Muscle layer of duodenum (tissue), 2 donors: ENCODE measurements around the gene ELMO3.

Source experiments
- H3K27ac ChIP-seq: one replicate; pipeline ENCODE4 v1.7.0; 2013; ENCODE audit warnings: mild to moderate bottlenecking, low read length
- H3K27me3 ChIP-seq: one replicate; pipeline ENCODE4 v1.7.0; 2013; ENCODE audit warnings: low read depth, mild to moderate bottlenecking, control low read depth, low read length
- H3K36me3 ChIP-seq, 2 donors: one replicate each; pipeline ENCODE4 v1.7.0; 2013; ENCODE audit warnings: low read length in 2 of 2, control low read depth in 1 of 2, mild to moderate bottlenecking in 1 of 2; ENCODE audit not compliant: insufficient read depth in 2 of 2, control insufficient read depth in 1 of 2
- H3K4me1 ChIP-seq, 2 donors: one replicate each; pipeline ENCODE4 v1.7.0; 2013; ENCODE audit warnings: low read length in 2 of 2, mild to moderate bottlenecking in 2 of 2, control low read depth in 1 of 2, moderate library complexity in 1 of 2; ENCODE audit not compliant: insufficient read depth in 2 of 2, control insufficient read depth in 1 of 2
- H3K4me3 ChIP-seq, 2 donors: one replicate each; pipeline ENCODE4 v1.7.0; 2013; ENCODE audit warnings: low read length in 2 of 2, low read depth in 1 of 2, mild to moderate bottlenecking in 1 of 2
- H3K9me3 ChIP-seq, 2 donors: one replicate each; pipeline ENCODE4 v1.7.0; 2013; ENCODE audit warnings: low read length in 2 of 2, control low read depth in 1 of 2, mild to moderate bottlenecking in 1 of 2; ENCODE audit not compliant: control insufficient read depth in 1 of 2
- donor health status: healthy.

Gene ELMO3

GRCh38 chr16:67204076-67204475, 5.1 kb downstream of the ELMO3 start:
- no peak overlapping the region for H3K4me3 ChIP-seq
- no peaks in the 10 kb centered on the region for H3K27me3 ChIP-seq
- H3K27ac ChIP-seq, result no peak overlapping the region
- H3K4me1 ChIP-seq, result peaks cover 0 to 2% of the 10 kb centered on the region in 2 donors
- peaks cover 0 to 9% of the 10 kb centered on the region in 2 donors for H3K36me3 ChIP-seq
- H3K9me3 ChIP-seq, result no peaks in the 10 kb centered on the region

GRCh38 chr16:67206129-67206837, 7.4 kb downstream of the ELMO3 start:
- H3K4me3 ChIP-seq, result no peak overlapping the region
- no peaks in the 10 kb centered on the region for H3K27me3 ChIP-seq
- H3K36me3 ChIP-seq, result peaks cover 4 to 9% of the 10 kb centered on the region in 2 donors
- no peaks in the 10 kb centered on the region for H3K4me1 ChIP-seq
- H3K9me3 ChIP-seq, result no peaks in the 10 kb centered on the region
- no peak overlapping the region for H3K27ac ChIP-seq

- no peak overlapping the region for H3K27ac ChIP-seq
- H3K36me3 ChIP-seq, result peaks cover 4 to 9% of the 10 kb centered on the region in 2 donors
- H3K4me3 ChIP-seq, result no peak overlapping the region
Observed at GRCh38 chr16:67206838-67207248, 7.9 kb downstream of the ELMO3 start.

GRCh38 chr16:67207249-67208091, 8.5 kb downstream of the ELMO3 start:
- no peak overlapping the region for H3K27ac ChIP-seq
- H3K9me3 ChIP-seq, result no peaks in the 10 kb centered on the region
- H3K4me1 ChIP-seq, result no peaks in the 10 kb centered on the region
- H3K27me3 ChIP-seq, result no peaks in the 10 kb centered on the region
- no peak overlapping the region for H3K4me3 ChIP-seq
- H3K36me3 ChIP-seq, result peaks cover 4% of the 10 kb centered on the region in 2 donors

More at GRCh38 chr16:67206838-67207248, 7.9 kb downstream of the ELMO3 start:
- Histone ChIP-seq H3K9me3 (no peaks in the 10 kb centered on the region), H3K4me1 (no peaks in the 10 kb centered on the region), H3K27me3 (no peaks in the 10 kb centered on the region)

- Histone ChIP-seq H3K36me3 (peaks cover 0 to 4% of the 10 kb centered on the region in 2 donors), H3K4me1 (no peaks in the 10 kb centered on the region), H3K4me3 (no peak overlapping the region), H3K27ac (no peak overlapping the region), H3K9me3 (no peaks in the 10 kb centered on the region), H3K27me3 (no peaks in the 10 kb centered on the region)
Observed at GRCh38 chr16:67208154-67208896, 9.4 kb downstream of the ELMO3 start.

- Histone ChIP-seq H3K9me3 (no peaks in the 10 kb centered on the region), H3K27me3 (no peaks in the 10 kb centered on the region), H3K27ac (no peak overlapping the region), H3K4me1 (no peaks in the 10 kb centered on the region), H3K4me3 (no peak overlapping the region), H3K36me3 (peaks cover 0 to 4% of the 10 kb centered on the region in 2 donors)
Observed at GRCh38 chr16:67209565-67209964, 10.6 kb downstream of the ELMO3 start.

GRCh38 chr16:67210069-67210937, 11.4 kb downstream of the ELMO3 start:
- Histone ChIP-seq H3K4me1 (no peaks in the 10 kb centered on the region), H3K27me3 (no peaks in the 10 kb centered on the region), H3K4me3 (no peak overlapping the region), H3K36me3 (peaks cover 0 to 4% of the 10 kb centered on the region in 2 donors), H3K27ac (no peak overlapping the region), H3K9me3 (no peaks in the 10 kb centered on the region)

- Histone ChIP-seq H3K27ac (no peak overlapping the region), H3K9me3 (no peaks in the 10 kb centered on the region), H3K36me3 (peaks cover 0 to 4% of the 10 kb centered on the region in 2 donors), H3K4me3 (no peak overlapping the region), H3K27me3 (no peaks in the 10 kb centered on the region), H3K4me1 (peaks cover 0 to 4% of the 10 kb centered on the region in 2 donors)
Observed at GRCh38 chr16:67211674-67212073, 12.7 kb downstream of the ELMO3 start.

- peaks cover 4 to 5% of the 10 kb centered on the region in 2 donors for H3K36me3 ChIP-seq
- no peaks in the 10 kb centered on the region for H3K9me3 ChIP-seq
- H3K4me3 ChIP-seq, result no peak overlapping the region
- H3K27me3 ChIP-seq, result no peaks in the 10 kb centered on the region
- H3K4me1 ChIP-seq, result peaks cover 0 to 12% of the 10 kb centered on the region in 2 donors
- H3K27ac ChIP-seq, result no peak overlapping the region
Observed at GRCh38 chr16:67212766-67213165, 13.8 kb downstream of the ELMO3 start.

- Histone ChIP-seq H3K9me3 (no peaks in the 10 kb centered on the region), H3K36me3 (peaks cover 4 to 5% of the 10 kb centered on the region in 2 donors), H3K4me1 (peaks cover 0 to 12% of the 10 kb centered on the region in 2 donors), H3K27me3 (no peaks in the 10 kb centered on the region), H3K4me3 (no peak overlapping the region), H3K27ac (no peak overlapping the region)
Observed at GRCh38 chr16:67213197-67214019, 14.5 kb downstream of the ELMO3 start.
